Breast epithelium (tissue), 4 donors: ENCODE measurements around the gene PELI2. TPM values are rescaled to one million over a fixed set of nuclear protein-coding genes. Genes with fewer than 3 reads are reported as not detected.

Source experiments
- DNase-seq, 2 donors: peaks; one replicate each; pipeline ENCODE4 v3.0.0-alpha.2; 2019; ENCODE audit warnings: low spot score in 2 of 2
- H3K27ac ChIP-seq, 2 donors: fragments of 200-600 bp; sonication (generic) in 1 of 2; one replicate each; pipeline ENCODE4 v1.5.1; 2016 to 2019; ENCODE audit warnings: mild to moderate bottlenecking in 1 of 2
- H3K27me3 ChIP-seq, 2 donors: fragments of 200-600 bp; sonication (generic) in 1 of 2; one replicate each; pipeline versions ENCODE4 v1.5.1 to v1.6.0; 2017 to 2019; ENCODE audit warnings: control low read depth in 1 of 2, mild to moderate bottlenecking in 1 of 2
- H3K36me3 ChIP-seq: fragments of 200-600 bp; one replicate; pipeline ENCODE4 v1.5.1; 2019
- H3K4me1 ChIP-seq, 2 donors: fragments of 200-600 bp; sonication (generic); one replicate each; pipeline ENCODE4 v1.5.1; 2016 to 2019; ENCODE audit warnings: control low read depth in 1 of 2
- H3K4me3 ChIP-seq, 3 donors: fragments of 200-600 bp; sonication (generic); 1 replicate in 2 of 3; 2 replicates in 1 of 3; pipeline ENCODE4 v1.5.1; 2016 to 2019; ENCODE audit warnings: mild to moderate bottlenecking in 3 of 3, moderate library complexity in 2 of 3
- H3K9me3 ChIP-seq, 2 donors: fragments of 200-600 bp; sonication (generic) in 1 of 2; one replicate each; pipeline ENCODE4 v1.5.1; 2016 to 2019; ENCODE audit warnings: control low read depth in 1 of 2
- CTCF ChIP-seq, 3 donors: fragments of 450-650 bp; IDR thresholded peaks; one replicate each; pipeline ENCODE4 v1.5.1; 2016 to 2017; ENCODE audit warnings: antibody characterized with exemption in 3 of 3, mild to moderate bottlenecking in 3 of 3, moderate library complexity in 3 of 3
- POLR2A ChIP-seq: fragments of 450-650 bp; IDR thresholded peaks from one replicate; pipeline ENCODE4 v1.6.1; 2016; ENCODE audit warnings: antibody characterized with exemption, mild to moderate bottlenecking, moderate library complexity
- POLR2AphosphoS5 ChIP-seq, 3 donors: sonication (generic); formaldehyde crosslinking; IDR thresholded peaks; one replicate each; pipeline ENCODE4 v1.6.1; 2017; ENCODE audit warnings: antibody characterized with exemption in 3 of 3
- intact Hi-C: fragments of 100-400 bp; cut with DNase I; formaldehyde crosslinking; loops from one replicate; pipeline ENCODE4 v1.15.1; 2023; ENCODE audit warnings: low total_unique reads
- total RNA-seq, 3 donors: library from RNA; depleted of rRNA; stranded (reverse); fragments of >200 nt; gene quantifications; one replicate each; pipeline ENCODE4 v1.1.0, GENCODE V29; 2016

The PELI2 gene
- total RNA-seq, 3 donors from 2014 or later: 11.5 to 24.1 (median 16.2) TPM

GRCh38 chr14:56243110-56243509 lies 124.9 kb downstream of the PELI2 start:
- no peak for DNase-seq
- no peaks in the 10 kb centered on the region for H3K36me3 ChIP-seq
- H3K9me3 ChIP-seq: no peaks in the 10 kb centered on the region
- TF ChIP-seq POLR2AphosphoS5 (IDR thresholded peaks at IDR 0.05): no peak
- no peak for TF ChIP-seq POLR2A
- TF ChIP-seq CTCF (IDR thresholded peaks at IDR 0.05): no peak
- H3K4me3 ChIP-seq: no peak overlapping the region
- no peak overlapping the region for H3K27ac ChIP-seq
- H3K4me1 ChIP-seq: no peaks in the 10 kb centered on the region
- intact Hi-C loops: no loop called here
- no peaks in the 10 kb centered on the region for H3K27me3 ChIP-seq

GRCh38 chr14:56244138-56244789 lies 126.1 kb downstream of the PELI2 start:
- H3K4me3 ChIP-seq: no peak overlapping the region
- no peaks in the 10 kb centered on the region for H3K4me1 ChIP-seq
- intact Hi-C loops: no loop called here
- no peaks in the 10 kb centered on the region for H3K27me3 ChIP-seq
- no peaks in the 10 kb centered on the region for H3K36me3 ChIP-seq
- TF ChIP-seq CTCF (IDR thresholded peaks at IDR 0.05): no peak
- TF ChIP-seq POLR2AphosphoS5 (IDR thresholded peaks at IDR 0.05): no peak
- no peak for TF ChIP-seq POLR2A
- no peak for DNase-seq
- no peaks in the 10 kb centered on the region for H3K9me3 ChIP-seq
- no peak overlapping the region for H3K27ac ChIP-seq

GRCh38 chr14:56247495-56248200 lies 129.4 kb downstream of the PELI2 start:
- intact Hi-C loops: no loop called here
- TF ChIP-seq POLR2AphosphoS5 (IDR thresholded peaks at IDR 0.05) (no peak), CTCF (IDR thresholded peaks at IDR 0.05) (no peak), POLR2A (no peak)

GRCh38 chr14:56248442-56248841 lies 130.2 kb downstream of the PELI2 start:
- H3K4me3 ChIP-seq: no peak overlapping the region
- H3K27ac ChIP-seq: no peak overlapping the region
- H3K4me1 ChIP-seq: no peaks in the 10 kb centered on the region
- H3K27me3 ChIP-seq: no peaks in the 10 kb centered on the region
- TF ChIP-seq POLR2A (no peak), CTCF (IDR thresholded peaks at IDR 0.05) (no peak), POLR2AphosphoS5 (IDR thresholded peaks at IDR 0.05) (no peak)
- intact Hi-C loops: no loop called here
- DNase-seq: no peak
- H3K9me3 ChIP-seq: no peaks in the 10 kb centered on the region
- H3K36me3 ChIP-seq: no peaks in the 10 kb centered on the region

More at GRCh38 chr14:56247495-56248200, 129.4 kb downstream of the PELI2 start:
- H3K27ac ChIP-seq: no peak overlapping the region
- no peaks in the 10 kb centered on the region for H3K9me3 ChIP-seq
- H3K36me3 ChIP-seq: no peaks in the 10 kb centered on the region
- no peaks in the 10 kb centered on the region for H3K4me1 ChIP-seq
- H3K27me3 ChIP-seq: no peaks in the 10 kb centered on the region
- no peak for DNase-seq
- no peak overlapping the region for H3K4me3 ChIP-seq

GRCh38 chr14:56261046-56261445 lies 142.8 kb downstream of the PELI2 start:
- Histone ChIP-seq H3K27me3 (no peaks in the 10 kb centered on the region), H3K4me1 (no peaks in the 10 kb centered on the region), H3K36me3 (no peaks in the 10 kb centered on the region), H3K9me3 (peaks cover 0 to 11% of the 10 kb centered on the region in 2 donors), H3K27ac (no peak overlapping the region), H3K4me3 (no peak overlapping the region)
- no peak for DNase-seq
- TF ChIP-seq POLR2A (no peak), CTCF (IDR thresholded peaks at IDR 0.05) (no peak), POLR2AphosphoS5 (IDR thresholded peaks at IDR 0.05) (no peak)
- intact Hi-C loops: no loop called here
